H1 (cell line): ENCODE data around the gene BCL11A. TPM values are rescaled to one million over a fixed set of nuclear protein-coding genes. Genes with fewer than 3 reads are reported as not detected.

ENCODE experiments used
- CTCF ChIA-PET: fragments of 300-600 bp; sonication (Branson Sonifier 250); formaldehyde crosslinking; loops from one replicate; lab custom pipeline; 2021; ENCODE audit not compliant: partially characterized antibody; lab: Charles Lee
- POLR2A ChIA-PET: fragments of 300-600 bp; sonication (Branson Sonifier 250); formaldehyde crosslinking; loops from one replicate; lab custom pipeline; 2021; ENCODE audit warnings: inconsistent platforms; ENCODE audit not compliant: partially characterized antibody; lab: Charles Lee
- DNase-seq, 2 experiments: peaks; one replicate each; pipeline versions ENCODE4 v3.0.0 to v3.0.0-alpha.2; 2010 to 2022; ENCODE audit warnings: low spot score in 2 of 2, low read depth in 1 of 2, mixed read lengths in 1 of 2
- FAIRE-seq: peaks from 2 replicates; lab custom pipeline; 2011; peaks lifted over from hg19 to GRCh38; lab: Jason Lieb, UNC
- H2AFZ ChIP-seq: 2 replicates; pipeline ENCODE4 v1.8.1; 2012; ENCODE audit warnings: low read length, inconsistent platforms
- H2AK5ac ChIP-seq: 2 replicates; pipeline ENCODE4 v1.6.1; 2013; ENCODE audit warnings: low read depth, low read length
- H2BK120ac ChIP-seq: replicated peaks from 2 replicates; pipeline ENCODE3; 2013; ENCODE audit warnings: low read depth, low read length, inconsistent platforms
- H2BK12ac ChIP-seq: 2 replicates; pipeline ENCODE4 v1.6.1; 2013; ENCODE audit warnings: low read depth, low read length
- H2BK15ac ChIP-seq: 2 replicates; pipeline ENCODE4 v1.6.1; 2013; ENCODE audit warnings: low read length
- H2BK20ac ChIP-seq: 2 replicates; pipeline ENCODE4 v1.6.1; 2013; ENCODE audit warnings: low read length
- H2BK5ac ChIP-seq: 2 replicates; pipeline ENCODE4 v1.6.1; 2013; ENCODE audit warnings: low read depth, low read length
- H3K14ac ChIP-seq: 2 replicates; pipeline ENCODE4 v1.6.1; 2013; ENCODE audit warnings: inconsistent platforms; ENCODE audit not compliant: insufficient read length
- H3K18ac ChIP-seq: 2 replicates; pipeline ENCODE4 v1.6.1; 2013; ENCODE audit warnings: low read length; ENCODE audit errors: extremely low read depth
- H3K23ac ChIP-seq: 2 replicates; pipeline ENCODE4 v1.6.1; 2013; ENCODE audit warnings: inconsistent platforms; ENCODE audit not compliant: insufficient read length
- H3K23me2 ChIP-seq: 2 replicates; pipeline ENCODE4 v1.6.1; 2013; ENCODE audit warnings: low read depth, low read length
- H3K27ac ChIP-seq: 2 replicates; pipeline ENCODE4 v1.6.1; 2011; ENCODE audit warnings: low read depth, low read length, inconsistent platforms
- H3K27me3 ChIP-seq, 4 experiments: replicated peaks in 1 of 4; 1 replicate in 1 of 4; 2 replicates in 3 of 4; pipeline versions ENCODE4 v1.6.1 to v1.8.1; 2011 to 2013; ENCODE audit warnings: low read length in 3 of 4, mild to moderate bottlenecking in 3 of 4, inconsistent platforms in 2 of 4, mixed read lengths in 2 of 4, moderate library complexity in 1 of 4; ENCODE audit not compliant: control insufficient read depth in 3 of 4, insufficient read depth in 3 of 4; ENCODE audit errors: extremely low read depth in 1 of 4
- H3K36me3 ChIP-seq, 4 experiments: 2 replicates each; pipeline versions ENCODE4 v1.6.1 to v1.8.1; 2011 to 2013; ENCODE audit warnings: mild to moderate bottlenecking in 4 of 4, low read length in 3 of 4, moderate library complexity in 2 of 4, control low read depth in 1 of 4, inconsistent platforms in 1 of 4; ENCODE audit not compliant: insufficient read depth in 4 of 4, control insufficient read depth in 2 of 4
- H3K4ac ChIP-seq: replicated peaks from 2 replicates; pipeline ENCODE3; 2013; ENCODE audit warnings: low read length, low read depth, mixed read lengths, inconsistent platforms; ENCODE audit not compliant: insufficient read length
- H3K4me1 ChIP-seq, 4 experiments: replicated peaks in 1 of 4; 1 replicate in 1 of 4; 2 replicates in 3 of 4; pipeline versions ENCODE4 v1.6.1 to v1.8.1; 2011 to 2013; ENCODE audit warnings: low read length in 3 of 4, inconsistent platforms in 2 of 4, mixed read lengths in 1 of 4; ENCODE audit not compliant: insufficient read depth in 4 of 4, control insufficient read depth in 3 of 4
- H3K4me2 ChIP-seq, 2 experiments: 2 replicates each; pipeline versions ENCODE4 v1.6.1 to v1.8.1; 2011 to 2013; ENCODE audit warnings: low read depth in 2 of 2, low read length in 2 of 2, control low read depth in 1 of 2, inconsistent platforms in 1 of 2, mild to moderate bottlenecking in 1 of 2; ENCODE audit not compliant: insufficient read depth in 1 of 2
- H3K4me3 ChIP-seq, 4 experiments: fragments of 200-600, 300-600 bp in 1 of 4; sonication (generic), shearing (Covaris generic), sonication (Bioruptor Twin) in 1 of 4; 2 replicates each; pipeline versions ENCODE4 v1.5.1 to v1.8.1; 2011 to 2016; ENCODE audit warnings: low read length in 4 of 4, low read depth in 3 of 4, control low read depth in 2 of 4, inconsistent platforms in 2 of 4, mild to moderate bottlenecking in 2 of 4, mixed read lengths in 1 of 4, moderate library complexity in 1 of 4; ENCODE audit not compliant: insufficient read depth in 2 of 4; ENCODE audit errors: extremely low read depth in 1 of 4
- H3K56ac ChIP-seq: replicated peaks from 2 replicates; pipeline ENCODE3; 2013; ENCODE audit warnings: low read depth, mild to moderate bottlenecking, mixed read lengths, low read length, inconsistent platforms; ENCODE audit not compliant: insufficient read length
- H3K79me1 ChIP-seq: 2 replicates; pipeline ENCODE4 v1.6.1; 2013; ENCODE audit warnings: low read depth, low read length, control low read depth
- H3K79me2 ChIP-seq, 2 experiments: 2 replicates each; pipeline versions ENCODE4 v1.6.1 to v1.8.1; 2012 to 2013; ENCODE audit warnings: low read length in 2 of 2, mild to moderate bottlenecking in 2 of 2, inconsistent platforms in 1 of 2; ENCODE audit not compliant: insufficient read depth in 2 of 2, control insufficient read depth in 1 of 2
- H3K9ac ChIP-seq, 4 experiments: replicated peaks in 1 of 4; 1 replicate in 1 of 4; 2 replicates in 3 of 4; pipeline versions ENCODE4 v1.6.1 to v1.8.1; 2011 to 2013; ENCODE audit warnings: low read depth in 3 of 4, low read length in 3 of 4, control low read depth in 2 of 4, mild to moderate bottlenecking in 2 of 4, moderate library complexity in 2 of 4, inconsistent platforms in 1 of 4; ENCODE audit errors: extremely low read depth in 1 of 4
- H3K9me3 ChIP-seq, 2 experiments: 2 replicates each; pipeline versions ENCODE4 v1.6.1 to v1.8.1; 2012 to 2013; ENCODE audit warnings: mild to moderate bottlenecking in 2 of 2, moderate library complexity in 2 of 2, control low read depth in 1 of 2, inconsistent platforms in 1 of 2, low read depth in 1 of 2, low read length in 1 of 2, mixed read lengths in 1 of 2; ENCODE audit not compliant: insufficient read depth in 2 of 2
- H4K20me1 ChIP-seq, 2 experiments: replicated peaks in 1 of 2; 2 replicates each; pipeline versions ENCODE3 to v1.8.1; 2011 to 2013; ENCODE audit warnings: inconsistent platforms in 2 of 2, low read length in 2 of 2, mild to moderate bottlenecking in 1 of 2; ENCODE audit not compliant: insufficient read depth in 2 of 2, control insufficient read depth in 1 of 2
- H4K5ac ChIP-seq: 2 replicates; pipeline ENCODE4 v1.6.1; 2013; ENCODE audit warnings: low read length, low read depth, mixed read lengths, inconsistent platforms; ENCODE audit not compliant: insufficient read length
- H4K8ac ChIP-seq: 2 replicates; pipeline ENCODE4 v1.8.0; 2013; ENCODE audit warnings: mild to moderate bottlenecking, moderate library complexity, low read length, inconsistent platforms; ENCODE audit not compliant: insufficient read depth; ENCODE audit errors: extremely low read depth
- H4K91ac ChIP-seq: replicated peaks from 2 replicates; pipeline ENCODE3; 2013; ENCODE audit warnings: low read length, mixed read lengths, inconsistent platforms; ENCODE audit not compliant: insufficient read length
- CHD1 ChIP-seq: IDR thresholded peaks from 2 replicates; pipeline ENCODE4 v1.6.1; 2012; ENCODE audit warnings: low read depth, low read length, improper control_type of control experiment
- WGBS, 2 experiments: shearing (Covaris generic) in 1 of 2; methylation state at CpG; one replicate each; pipeline versions ENCODE4 v1.1.6 to v1.1.7; 2013 to 2015; ENCODE audit warnings: low lambda C conversion rate in 2 of 2, mixed read lengths in 2 of 2, inconsistent platforms in 1 of 2, low coverage in 1 of 2, missing lambda C conversion rate in 1 of 2; ENCODE audit not compliant: insufficient replicate concordance in 2 of 2, insufficient coverage in 1 of 2, insufficient read length in 1 of 2; ENCODE audit errors: extremely low coverage in 1 of 2, missing lambda C conversion rate in 1 of 2; 5-methylcytosine and 5-hydroxymethylcytosine counted together
- polyA plus RNA-seq, 7 experiments: library from polyadenylated mRNA; depleted of rRNA in 3 of 7; stranded (reverse) in 5 of 7; unstranded in 2 of 7; fragments of >200 nt in 5 of 7; fragments of 200-250 nt in 2 of 7; gene quantifications; 1 replicate in 5 of 7; 2 replicates in 1 of 7; 4 replicates in 1 of 7; pipeline versions ENCODE4 v1.2.1 to v1.2.3, GENCODE V29; 2011 to 2013; ENCODE audit warnings: missing spikeins in 2 of 7, mixed read lengths in 2 of 7
- total RNA-seq: library from RNA; stranded (reverse); fragmentation: NEBNext Ultra II Directional; extraction: Animal tissue kit (Norgen Biotek cat#: 25700); gene quantifications from 2 replicates; pipeline ENCODE4 v1.2.1, GENCODE V29; 2021

BCL11A gene
- total and polyA plus RNA-seq, 2 of the 8 experiments (the other 6 are each of a cell fraction or from before 2014, with no cell fraction given) = 11.9 to 59.3 TPM

DNA sequence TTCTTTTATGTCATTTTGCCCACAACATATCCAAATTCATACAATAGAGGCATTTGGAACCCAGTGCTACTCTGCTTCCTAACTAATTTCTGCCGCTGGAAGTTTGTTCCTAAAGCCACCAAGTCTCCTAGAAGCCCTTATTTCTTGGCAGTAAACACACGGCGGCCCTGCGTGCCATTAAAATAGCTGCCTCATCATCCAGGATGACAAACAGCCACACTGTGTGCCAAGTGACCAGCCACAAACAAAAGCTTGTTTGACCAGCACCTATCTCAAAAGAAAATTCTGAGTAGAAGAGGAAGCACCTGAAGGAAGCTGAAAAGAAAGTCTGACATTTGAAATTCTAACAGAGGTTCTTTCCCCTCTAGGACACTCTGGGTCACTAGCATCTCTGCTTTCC lies 64.2 kb downstream of the BCL11A start:
- H3K79me1 ChIP-seq = peaks cover 14% of the 10 kb centered on the region
- H4K5ac ChIP-seq = no peak overlapping the region
- ChIA-PET POLR2A (interaction anchor here (0.5 kb wide), 1 partner anchor 262 kb away, joined by 4 read pairs; no protein-coding TSS in a partner anchor), CTCF (interaction anchor here (0.7 to 1.3 kb wide), 4 partner anchors 10 to 68 kb away, joined by 3 to 4 read pairs (median 4); no protein-coding TSS in a partner anchor)
- H3K4ac ChIP-seq = no peak overlapping the region
- H4K91ac ChIP-seq = no peak overlapping the region
- no peak overlapping the region for H2AFZ ChIP-seq
- H3K18ac ChIP-seq = no peak overlapping the region
- no peak overlapping the region for H2BK120ac ChIP-seq
- no peaks in the 10 kb centered on the region for H3K9me3 ChIP-seq
- no peak overlapping the region for H2AK5ac ChIP-seq
- H3K56ac ChIP-seq = no peak overlapping the region
- H3K9ac ChIP-seq = no peak overlapping the region
- H2BK5ac ChIP-seq = no peak overlapping the region
- no peak for DNase-seq
- peaks cover 0 to 12% (median 3%) of the 10 kb centered on the region in 4 experiments; a peak in 5 of 8 replicates for H3K36me3 ChIP-seq
- no peak for TF ChIP-seq CHD1
- H2BK12ac ChIP-seq = no peak overlapping the region
- H3K4me1 ChIP-seq = peaks cover 6 to 15% (median 10%) of the 10 kb centered on the region in 4 experiments; a peak in 5 of 7 replicates
- H3K23me2 ChIP-seq = no peaks in the 10 kb centered on the region
- WGBS, 2 experiments = 93% methylated on average over 4 of the region's 4 CpGs; no CpG with 5 or more reads in 1 of the 2 experiments
- no peak overlapping the region for H3K14ac ChIP-seq
- H3K4me3 ChIP-seq = no peak overlapping the region
- H3K79me2 ChIP-seq = peaks cover 2 to 85% of the 10 kb centered on the region in 2 experiments; a peak in 3 of 4 replicates
- FAIRE-seq = no peak
- H3K23ac ChIP-seq = no peak overlapping the region
- peaks cover 3 to 9% of the 10 kb centered on the region in 2 experiments for H4K20me1 ChIP-seq
- no peaks in the 10 kb centered on the region for H3K27me3 ChIP-seq
- no peak overlapping the region for H2BK20ac ChIP-seq
- no peak overlapping the region for H2BK15ac ChIP-seq
- no peak overlapping the region for H4K8ac ChIP-seq
- no peak overlapping the region for H3K4me2 ChIP-seq
- no peak overlapping the region for H3K27ac ChIP-seq
